Upper lobe of right lung (tissue), 1 donor: ENCODE results near the gene JAZF1. TPM values are rescaled to one million over a fixed set of nuclear protein-coding genes. Genes with fewer than 3 reads are reported as not detected.

ENCODE experiments used
- ATAC-seq: fragments of 200-7000 bp; cut with Tn5 transposase; one replicate; pipeline ENCODE4 v1.9.1; 2020; ENCODE audit warnings: mild to moderate bottlenecking, moderate library complexity
- DNase-seq: peaks from one replicate; pipeline ENCODE4 v3.0.0-alpha.2; 2020
- H3K27ac ChIP-seq: fragments of 200-600 bp; one replicate; pipeline ENCODE4 v1.8.0; 2022
- H3K27me3 ChIP-seq: fragments of 200-600 bp; one replicate; pipeline ENCODE4 v1.8.0; 2022; ENCODE audit warnings: mild to moderate bottlenecking
- H3K36me3 ChIP-seq: fragments of 200-600 bp; one replicate; pipeline ENCODE4 v1.8.0; 2022
- H3K4me1 ChIP-seq: fragments of 200-600 bp; one replicate; pipeline ENCODE4 v1.8.0; 2022
- H3K4me3 ChIP-seq: fragments of 200-600 bp; one replicate; pipeline ENCODE4 v1.8.0; 2022; ENCODE audit warnings: mild to moderate bottlenecking
- H3K9me3 ChIP-seq: fragments of 200-600 bp; one replicate; pipeline ENCODE4 v1.8.0; 2022
- intact Hi-C: fragments of 100-400 bp; cut with DNase I; formaldehyde crosslinking; loops from one replicate; pipeline ENCODE4 v1.11.0; 2022
- total RNA-seq: library from RNA; stranded (reverse); fragmentation: NEBNext Ultra II Directional; extraction: Animal tissue kit (Norgen Biotek cat#: 25700); gene quantifications from one replicate; pipeline ENCODE4 v1.2.1, GENCODE V29; 2021
- TF ChIP-seq, protein P1 (sequence below): fragments of 200-600 bp; IDR thresholded peaks from one replicate; pipeline ENCODE4 v1.8.0; 2022; ENCODE audit warnings: antibody characterized with exemption
- donor health status: DM: no; HTN: yes; CAD: no; lungs with severe emphysema.

Gene JAZF1
- total RNA-seq, 1 donor from 2014 or later = 20.6 TPM

DNA sequence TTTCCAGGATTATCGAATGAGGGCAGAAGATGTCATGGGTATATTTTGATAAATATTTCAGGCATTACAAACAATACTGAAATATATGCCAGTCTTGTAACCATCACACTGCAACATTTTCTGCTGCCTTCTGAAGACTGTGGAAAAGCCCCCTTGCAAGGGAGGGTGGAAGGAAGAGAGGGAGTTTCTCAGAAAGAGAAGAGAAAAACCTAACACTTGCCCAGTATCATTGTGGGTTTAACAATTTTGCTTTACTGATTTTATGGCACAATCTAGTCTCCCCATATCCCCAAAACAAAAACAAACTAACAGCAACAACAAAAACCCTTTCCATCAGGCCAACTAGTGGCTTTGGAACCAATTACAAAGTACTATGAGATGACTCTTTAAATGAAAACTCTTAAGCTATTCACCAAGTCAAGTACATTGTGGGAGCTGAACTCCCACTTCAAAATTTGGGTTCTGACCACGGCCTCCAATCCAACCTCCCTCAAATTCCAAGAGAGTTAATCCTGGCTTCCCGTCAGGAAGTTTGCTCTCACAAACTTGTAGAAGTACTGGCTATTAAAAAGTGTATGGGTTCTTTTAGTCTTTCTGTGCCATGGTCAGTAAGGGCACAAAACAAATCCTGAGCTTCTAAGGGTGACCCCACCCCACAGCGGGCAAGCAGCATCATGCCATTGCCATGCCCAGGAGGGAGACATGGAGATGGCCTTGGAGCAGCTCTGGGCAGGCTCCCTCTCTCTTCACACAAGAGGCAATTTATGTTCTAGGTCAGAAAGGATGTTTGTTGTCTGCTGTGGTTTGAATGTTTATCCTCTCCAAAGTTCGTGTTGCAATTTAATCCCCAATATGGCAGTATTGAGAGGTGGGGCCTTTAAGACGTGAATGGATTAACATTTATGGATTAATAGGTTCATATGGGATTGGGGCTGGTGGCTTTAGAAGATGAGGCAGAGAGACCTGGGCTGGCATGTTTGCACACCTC lies 96.3 kb downstream of the JAZF1 start:
- H3K27ac ChIP-seq = peak overlapping the region; percentile 33
- TF ChIP-seq, protein P1, sequence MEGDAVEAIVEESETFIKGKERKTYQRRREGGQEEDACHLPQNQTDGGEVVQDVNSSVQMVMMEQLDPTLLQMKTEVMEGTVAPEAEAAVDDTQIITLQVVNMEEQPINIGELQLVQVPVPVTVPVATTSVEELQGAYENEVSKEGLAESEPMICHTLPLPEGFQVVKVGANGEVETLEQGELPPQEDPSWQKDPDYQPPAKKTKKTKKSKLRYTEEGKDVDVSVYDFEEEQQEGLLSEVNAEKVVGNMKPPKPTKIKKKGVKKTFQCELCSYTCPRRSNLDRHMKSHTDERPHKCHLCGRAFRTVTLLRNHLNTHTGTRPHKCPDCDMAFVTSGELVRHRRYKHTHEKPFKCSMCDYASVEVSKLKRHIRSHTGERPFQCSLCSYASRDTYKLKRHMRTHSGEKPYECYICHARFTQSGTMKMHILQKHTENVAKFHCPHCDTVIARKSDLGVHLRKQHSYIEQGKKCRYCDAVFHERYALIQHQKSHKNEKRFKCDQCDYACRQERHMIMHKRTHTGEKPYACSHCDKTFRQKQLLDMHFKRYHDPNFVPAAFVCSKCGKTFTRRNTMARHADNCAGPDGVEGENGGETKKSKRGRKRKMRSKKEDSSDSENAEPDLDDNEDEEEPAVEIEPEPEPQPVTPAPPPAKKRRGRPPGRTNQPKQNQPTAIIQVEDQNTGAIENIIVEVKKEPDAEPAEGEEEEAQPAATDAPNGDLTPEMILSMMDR = no peak
- peaks cover 39% of the 10 kb centered on the region for H3K4me1 ChIP-seq
- intact Hi-C loops = no loop called here
- ATAC-seq (no peak), DNase-seq (no peak)
- no peaks in the 10 kb centered on the region for H3K9me3 ChIP-seq
- no peaks in the 10 kb centered on the region for H3K27me3 ChIP-seq
- H3K36me3 ChIP-seq = no peaks in the 10 kb centered on the region
- no peak overlapping the region for H3K4me3 ChIP-seq

DNA sequence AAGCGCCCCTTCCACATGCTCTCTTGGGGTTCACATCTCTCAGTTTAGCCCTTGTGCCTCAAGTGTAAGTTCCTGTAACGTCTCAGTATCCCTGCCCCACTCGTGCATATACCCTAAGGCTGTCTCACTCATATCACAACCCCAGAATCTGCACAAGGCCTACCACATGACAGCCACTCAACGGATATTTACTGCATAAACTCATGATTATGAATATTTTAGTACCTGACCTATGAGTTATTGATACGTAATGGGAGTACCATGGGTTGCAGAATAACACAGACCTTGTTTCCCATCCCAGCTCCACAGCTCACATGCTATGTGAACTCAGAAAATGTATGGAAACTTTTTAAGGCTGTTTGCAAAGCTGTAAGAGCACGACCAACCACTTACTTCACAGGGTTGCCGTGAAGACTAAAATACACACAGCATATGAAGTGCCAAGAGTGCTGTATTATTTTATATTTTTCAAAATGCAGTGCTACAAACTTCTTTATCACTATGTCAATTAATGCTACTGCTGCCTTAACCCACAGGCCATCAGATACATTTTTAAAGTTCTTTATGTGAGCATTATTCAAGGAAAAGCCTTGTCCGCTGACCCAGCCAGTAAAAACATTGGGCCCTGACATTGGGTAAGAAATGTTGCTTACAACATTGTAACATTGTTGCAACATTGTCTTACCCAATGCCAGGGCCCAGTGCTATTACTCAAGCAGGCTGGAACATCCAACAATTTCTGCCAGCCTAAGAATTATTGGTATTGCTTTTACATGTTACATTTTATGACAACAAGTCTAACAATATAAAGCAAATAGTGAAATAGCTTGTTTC lies 97.2 kb downstream of the JAZF1 start:
- Histone ChIP-seq H3K4me3 (no peak overlapping the region), H3K36me3 (no peaks in the 10 kb centered on the region), H3K4me1 (peaks cover 33% of the 10 kb centered on the region), H3K27ac (peak overlapping the region; percentile 48), H3K9me3 (no peaks in the 10 kb centered on the region), H3K27me3 (no peaks in the 10 kb centered on the region)
- DNase-seq (no peak), ATAC-seq (peak; percentile 79)
- TF ChIP-seq, protein P1 = no peak
- intact Hi-C loops = no loop called here

DNA sequence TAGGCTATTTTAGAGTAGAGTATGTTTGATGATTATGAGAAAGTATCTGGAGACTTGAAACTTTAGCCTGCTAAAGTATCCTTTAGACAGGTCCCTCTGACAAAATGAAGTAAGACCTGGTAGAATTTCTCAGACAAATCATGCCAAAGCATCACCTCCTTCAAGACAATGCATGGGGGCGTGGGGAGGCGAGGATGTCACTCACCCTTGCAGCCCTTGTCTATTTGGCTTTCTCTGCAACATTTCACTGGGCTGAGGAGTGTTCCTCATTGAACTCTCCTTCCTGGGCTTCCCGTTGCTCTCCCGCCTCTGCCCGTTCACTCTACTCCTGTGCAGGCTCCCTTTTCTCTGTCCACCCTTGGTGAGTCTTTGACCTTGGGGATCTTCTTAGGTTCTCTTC lies 98.5 kb downstream of the JAZF1 start:
- no peak overlapping the region for H3K27ac ChIP-seq
- H3K36me3 ChIP-seq = no peaks in the 10 kb centered on the region
- intact Hi-C loops = no loop called here
- TF ChIP-seq, protein P1 = no peak
- DNase-seq (no peak), ATAC-seq (no peak)
- peaks cover 39% of the 10 kb centered on the region for H3K4me1 ChIP-seq
- no peaks in the 10 kb centered on the region for H3K27me3 ChIP-seq
- H3K9me3 ChIP-seq = no peaks in the 10 kb centered on the region
- H3K4me3 ChIP-seq = no peak overlapping the region

DNA sequence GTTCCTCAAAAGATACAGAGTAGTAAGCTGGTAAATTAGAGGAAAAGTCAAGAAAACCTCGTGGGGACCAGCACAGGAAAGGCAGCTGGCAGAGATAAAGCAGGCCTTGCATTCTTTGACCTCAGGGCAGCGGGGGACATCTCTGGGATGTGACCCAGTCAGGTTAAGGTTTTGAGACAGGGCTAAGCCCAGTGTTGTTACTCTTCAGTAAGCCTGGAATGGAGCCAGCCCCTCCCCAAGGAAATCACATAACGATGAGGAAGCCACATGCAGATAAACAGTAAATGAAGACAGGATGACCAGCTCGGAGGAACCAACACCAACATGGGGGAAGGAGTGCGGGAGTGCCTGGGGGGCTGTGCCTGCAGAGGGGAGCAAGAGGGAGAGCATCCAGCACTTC lies 99.6 kb downstream of the JAZF1 start:
- no peak overlapping the region for H3K4me3 ChIP-seq
- H3K27ac ChIP-seq = no peak overlapping the region
- H3K27me3 ChIP-seq = no peaks in the 10 kb centered on the region
- peaks cover 42% of the 10 kb centered on the region for H3K4me1 ChIP-seq
- no peaks in the 10 kb centered on the region for H3K36me3 ChIP-seq
- TF ChIP-seq, protein P1 = no peak
- ATAC-seq = no peak
- no peaks in the 10 kb centered on the region for H3K9me3 ChIP-seq
- intact Hi-C loops = no loop called here
- no peak for DNase-seq

DNA sequence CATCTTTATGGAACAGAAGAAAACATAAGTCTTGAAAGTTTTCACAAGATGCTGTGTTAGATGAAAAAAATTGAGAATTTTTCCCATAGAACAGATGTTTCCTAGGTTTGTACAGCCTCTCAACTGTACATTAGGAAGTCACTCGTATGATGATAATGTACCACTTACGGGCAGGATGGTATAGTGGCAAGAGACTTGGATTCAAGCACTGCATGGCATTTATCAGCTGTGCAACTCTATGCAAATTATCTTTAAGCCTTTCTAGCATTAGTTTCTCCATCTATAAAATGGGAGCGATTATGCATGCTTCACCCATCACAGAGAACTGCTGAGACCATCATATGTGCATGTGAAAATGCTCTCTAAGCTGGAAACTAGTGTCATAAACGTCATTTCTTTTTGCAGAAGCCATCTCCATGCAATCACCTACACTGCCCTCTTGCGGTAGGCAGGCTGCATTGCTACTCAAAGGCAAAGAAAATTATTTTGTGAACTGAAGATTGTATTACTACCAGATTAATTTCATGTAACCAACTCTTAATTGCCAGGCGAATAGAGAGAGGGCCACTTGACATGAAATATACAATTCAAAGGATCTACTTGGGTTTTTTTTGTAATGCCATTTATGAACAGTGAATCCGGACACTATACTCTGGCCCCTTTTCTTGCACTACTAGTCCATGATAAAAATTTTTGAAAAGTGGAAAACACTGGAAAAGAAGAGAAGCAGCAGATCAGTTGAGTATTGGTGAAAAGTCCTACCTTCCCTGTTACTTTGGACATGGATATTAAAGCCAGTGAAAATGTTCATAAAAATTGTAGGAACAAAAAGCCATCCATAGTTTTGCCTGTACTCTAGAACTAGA lies 102.3 kb downstream of the JAZF1 start:
- no peaks in the 10 kb centered on the region for H3K9me3 ChIP-seq
- intact Hi-C loops = no loop called here
- DNase-seq (no peak), ATAC-seq (peak; percentile 85)
- no peak overlapping the region for H3K4me3 ChIP-seq
- no peak overlapping the region for H3K27ac ChIP-seq
- no peaks in the 10 kb centered on the region for H3K36me3 ChIP-seq
- H3K27me3 ChIP-seq = no peaks in the 10 kb centered on the region
- H3K4me1 ChIP-seq = peaks cover 31% of the 10 kb centered on the region
- TF ChIP-seq, protein P1 = peak; percentile 98
